ENCODE data around the gene GNB1L. TPM values are rescaled to one million over a fixed set of nuclear protein-coding genes. Genes with fewer than 3 reads are reported as not detected.
A peak's percentile ranks its signal among the peaks of the same experiment; 100 is the strongest.

Gene GNB1L
- total and polyA plus RNA-seq, 9 of the 15 experiments (the other 6 are each of a cell fraction or from before 2014, with no cell fraction given), result 0.56 to 50.5 (median 10.2) TPM

- TF ChIP-seq HDAC6 (IDR thresholded peaks at IDR 0.05; ENCODE audit: low read depth, low read length) (peak; percentile 85; the same call in 1 of the 2 replicates), THRB (CRISPR knock-in tag; conservative IDR thresholded peaks at IDR 0.05) (peak; percentile 60), NFRKB (IDR thresholded peaks at IDR 0.05; ENCODE audit: low read depth) (peak; percentile 71; the same call in 1 of the 2 replicates), NR2C1 (IDR thresholded peaks at IDR 0.05) (no peak), NR2C1 (tag; IDR thresholded peaks at IDR 0.05) (no peak), ZNF407 (IDR thresholded peaks at IDR 0.05; ENCODE audit: low read depth) (peak; percentile 74), ZNF316 (IDR thresholded peaks at IDR 0.05) (peak; percentile 41; the same call in 1 of the 2 replicates), HDAC8 (tag; IDR thresholded peaks at IDR 0.05) (no peak), HLTF (IDR thresholded peaks at IDR 0.05) (peak; percentile 99; the same call in 1 of the 2 replicates), BMI1 (IDR thresholded peaks at IDR 0.05; ENCODE audit: low read length) (no peak), HDAC2 (IDR thresholded peaks at IDR 0.05) (peak; percentile 85), HINFP (tag; conservative IDR thresholded peaks at IDR 0.05; ENCODE audit: low read depth) (peak; percentile 91), ELK3 (CRISPR knock-in tag; IDR thresholded peaks at IDR 0.05) (no peak), MCM5 (IDR thresholded peaks at IDR 0.05; ENCODE audit: low read depth) (peak; percentile 16; the same call in 1 of the 2 replicates), CCNT2 (IDR thresholded peaks at IDR 0.05; ENCODE audit: borderline replicate concordance, extremely low read depth, insufficient read length, low read depth, low read length) (peak; percentile 32), STAT5A (IDR thresholded peaks at IDR 0.05; ENCODE audit: borderline replicate concordance, low read length) (no peak)
These were observed 94.4 kb downstream of the GNB1L start, which contains the start of gene TBX1 (continued) for GRCh38 chr22:19760058-19760950.
